Colonic mucosa (tissue), 4 donors: ENCODE measurements around the gene NDUFS6. TPM values are rescaled to one million over a fixed set of nuclear protein-coding genes. Genes with fewer than 3 reads are reported as not detected.

Source experiments
- DNase-seq: peaks from one replicate; pipeline ENCODE4 v3.0.0-alpha.2; 2020
- H3K27ac ChIP-seq: fragments of 200-600 bp; one replicate; pipeline ENCODE4 v1.8.0; 2021
- H3K27me3 ChIP-seq: fragments of 200-600 bp; one replicate; pipeline ENCODE4 v1.8.0; 2021
- H3K36me3 ChIP-seq: fragments of 200-600 bp; one replicate; pipeline ENCODE4 v1.8.0; 2021
- H3K4me1 ChIP-seq: fragments of 200-600 bp; one replicate; pipeline ENCODE4 v1.8.0; 2021; ENCODE audit warnings: mild to moderate bottlenecking
- H3K4me3 ChIP-seq: fragments of 200-600 bp; one replicate; pipeline ENCODE4 v1.8.0; 2021
- H3K9ac ChIP-seq, 2 donors: one replicate each; pipeline ENCODE4 v1.7.0; 2013; ENCODE audit warnings: control low read depth in 2 of 2, low read depth in 2 of 2, low read length in 2 of 2
- H3K9me3 ChIP-seq: fragments of 200-600 bp; one replicate; pipeline ENCODE4 v1.8.0; 2021
- CTCF ChIP-seq: fragments of 200-600 bp; IDR thresholded peaks from one replicate; pipeline ENCODE4 v1.8.0; 2022; ENCODE audit warnings: antibody characterized with exemption, mild to moderate bottlenecking
- intact Hi-C: fragments of 100-400 bp; cut with DNase I; formaldehyde crosslinking; loops from one replicate; pipeline ENCODE4 v1.14.1; 2022
- total RNA-seq, 2 donors: library from RNA; stranded (reverse); fragmentation: NEBNext Ultra II Directional in 1 of 2; extraction: Animal tissue kit (Norgen Biotek cat#: 25700) in 1 of 2; gene quantifications; one replicate each; pipeline ENCODE4 v1.2.1, GENCODE V29; 2021
- donor health status: healthy.
- donor health status: DM: no; HTN: no; CAD: no.
- donor health status: DM: no; HTN: no; CAD: no.

The NDUFS6 gene
- total RNA-seq, 2 donors from 2014 or later: 43.2 to 70.7 TPM

GRCh38 chr5:1777281-1778137, 23.7 kb upstream of the NDUFS6 start:
- Histone ChIP-seq H3K4me3 (no peak overlapping the region), H3K27me3 (no peaks in the 10 kb centered on the region), H3K36me3 (no peaks in the 10 kb centered on the region), H3K27ac (no peak overlapping the region), H3K4me1 (no peaks in the 10 kb centered on the region), H3K9me3 (no peaks in the 10 kb centered on the region), H3K9ac (no peak overlapping the region)
- intact Hi-C loops: no loop called here
- no peak for TF ChIP-seq CTCF
- DNase-seq: no peak

DNA sequence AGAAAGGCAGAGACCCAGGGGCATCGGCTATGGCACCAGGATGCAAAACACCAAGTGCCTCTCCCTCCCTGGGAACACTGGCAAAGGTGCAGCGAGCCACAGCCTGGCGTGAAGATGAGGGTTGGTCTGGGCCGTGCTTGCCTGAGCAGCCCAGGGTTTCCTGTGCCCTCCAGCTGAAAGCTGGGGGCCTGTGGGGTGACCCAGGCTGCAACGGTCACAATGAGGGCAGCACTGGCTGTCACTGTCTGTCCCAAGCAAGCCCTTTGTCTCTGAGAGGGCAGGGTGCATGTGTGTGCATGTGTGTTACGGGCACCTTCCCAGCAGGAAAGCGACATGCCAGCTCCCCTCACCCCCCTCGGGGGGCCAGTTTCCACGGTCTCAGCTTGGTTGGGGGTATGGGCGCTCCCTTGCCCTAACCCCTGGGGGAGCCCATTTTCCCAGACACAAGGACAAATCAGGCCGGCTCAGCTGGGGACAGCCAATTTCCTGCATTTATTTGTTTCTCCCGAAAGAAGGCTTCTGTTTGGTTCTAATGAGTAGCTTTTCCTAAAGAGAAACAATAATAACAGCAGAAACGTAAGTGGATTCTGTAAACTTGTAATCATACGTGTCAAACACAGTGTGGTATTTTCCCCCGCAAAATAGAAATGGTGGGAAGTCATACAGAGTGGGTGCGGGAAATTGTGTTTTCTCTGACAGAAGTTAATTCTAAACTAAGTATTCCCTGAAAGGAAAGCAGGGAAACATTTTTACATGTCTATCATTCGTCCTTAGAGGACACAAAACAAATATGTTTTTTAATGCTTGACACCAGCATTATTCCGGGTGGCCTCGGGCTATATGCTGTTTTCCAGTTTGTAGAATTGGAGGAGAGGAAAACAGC, 22.8 kb upstream of the NDUFS6 start:
- DNase-seq: no peak

DNA sequence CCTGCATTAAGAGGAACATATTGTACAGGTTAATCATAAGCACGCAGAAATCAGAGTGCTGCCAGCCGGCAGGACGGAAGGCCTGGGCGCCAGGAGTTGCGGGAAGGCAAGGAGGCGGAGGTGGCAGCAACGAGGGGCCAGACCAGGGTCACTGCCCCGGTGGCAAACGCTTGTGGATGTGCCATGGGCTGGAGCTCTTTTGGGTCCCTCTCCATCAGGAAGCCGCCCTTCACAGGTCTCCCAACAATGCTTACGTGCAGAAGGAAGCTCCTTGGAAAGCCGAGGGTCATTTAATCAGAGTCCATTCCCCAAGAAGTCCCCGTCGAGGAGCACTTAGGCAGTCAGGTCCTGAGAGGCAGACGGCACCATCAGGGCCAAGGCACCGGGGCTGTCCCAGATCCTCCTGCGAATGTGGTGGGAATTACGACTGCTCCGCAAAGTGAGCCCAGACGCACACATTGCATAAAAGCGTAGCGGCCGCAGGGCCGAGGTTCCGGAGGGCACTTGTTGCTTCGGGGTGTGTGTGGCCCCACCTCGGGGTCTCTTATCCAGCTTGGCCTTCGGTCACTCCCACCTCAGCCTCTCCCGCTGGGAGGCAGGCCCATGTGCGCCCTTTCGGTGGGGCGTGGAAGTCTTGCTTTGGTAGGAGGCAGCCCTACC, 22.1 kb upstream of the NDUFS6 start:
- no peak for TF ChIP-seq CTCF
- Histone ChIP-seq H3K4me1 (no peaks in the 10 kb centered on the region), H3K9me3 (no peaks in the 10 kb centered on the region), H3K27ac (no peak overlapping the region), H3K36me3 (no peaks in the 10 kb centered on the region), H3K9ac (no peak overlapping the region), H3K4me3 (no peak overlapping the region), H3K27me3 (no peaks in the 10 kb centered on the region)
- DNase-seq: no peak
- intact Hi-C loops: no loop called here

More for the DNA sequence above, 22.8 kb upstream of the NDUFS6 start:
- intact Hi-C loops: no loop called here
- Histone ChIP-seq H3K9me3 (no peaks in the 10 kb centered on the region), H3K27me3 (no peaks in the 10 kb centered on the region), H3K36me3 (no peaks in the 10 kb centered on the region), H3K9ac (no peak overlapping the region), H3K4me1 (no peaks in the 10 kb centered on the region), H3K27ac (no peak overlapping the region), H3K4me3 (no peak overlapping the region)
- TF ChIP-seq CTCF: no peak

GRCh38 chr5:1779782-1780613, 21.2 kb upstream of the NDUFS6 start:
- no peak overlapping the region for H3K9ac ChIP-seq
- intact Hi-C loops: no loop called here
- no peaks in the 10 kb centered on the region for H3K4me1 ChIP-seq
- no peaks in the 10 kb centered on the region for H3K27me3 ChIP-seq
- no peak overlapping the region for H3K27ac ChIP-seq
- H3K4me3 ChIP-seq: no peak overlapping the region
- DNase-seq: no peak
- TF ChIP-seq CTCF: no peak
- H3K36me3 ChIP-seq: no peaks in the 10 kb centered on the region
- no peaks in the 10 kb centered on the region for H3K9me3 ChIP-seq

DNA sequence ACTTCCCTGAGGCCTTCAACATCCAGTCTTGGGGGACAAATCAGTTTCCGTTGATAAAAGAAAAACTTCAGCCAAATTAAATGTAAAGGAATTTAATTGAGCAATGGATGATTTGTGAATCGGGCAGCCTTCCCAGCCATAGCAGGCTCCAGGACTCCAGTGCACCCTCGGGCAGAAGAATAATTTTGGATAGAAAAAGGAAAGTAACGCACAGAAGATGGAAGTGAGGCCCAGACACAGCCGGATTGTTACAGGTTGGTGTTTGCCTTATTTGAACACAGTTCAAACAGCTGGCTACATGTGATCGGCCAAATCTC, 20.6 kb upstream of the NDUFS6 start:
- Histone ChIP-seq H3K9me3 (no peaks in the 10 kb centered on the region), H3K9ac (no peak overlapping the region), H3K4me1 (no peaks in the 10 kb centered on the region), H3K27me3 (no peaks in the 10 kb centered on the region), H3K27ac (no peak overlapping the region), H3K36me3 (no peaks in the 10 kb centered on the region), H3K4me3 (no peak overlapping the region)
- intact Hi-C loops: no loop called here
- DNase-seq: no peak
- no peak for TF ChIP-seq CTCF
